Loucy (cell line): Measurements from ENCODE around the gene RAB35.

ENCODE experiments used
- H2AFZ ChIP-seq: fragments of 200-600 bp; sonication (generic); 2 replicates; pipeline ENCODE4 v1.6.0; 2016; ENCODE audit warnings: antibody characterized with exemption, mild to moderate bottlenecking, low read length, moderate library complexity
- H3F3A ChIP-seq: fragments of 200-600 bp; 2 replicates; pipeline ENCODE4 v1.6.0; 2016; ENCODE audit warnings: antibody characterized with exemption, low read depth, mild to moderate bottlenecking
- H3K27me3 ChIP-seq: fragments of 200-600 bp; sonication (generic); 2 replicates; pipeline ENCODE4 v1.6.1; 2014; ENCODE audit warnings: low read length, mild to moderate bottlenecking; ENCODE audit not compliant: insufficient read depth, poor library complexity, severe bottlenecking
- H3K36me3 ChIP-seq: fragments of 200-600 bp; sonication (generic); 2 replicates; pipeline ENCODE4 v1.6.1; 2016; ENCODE audit warnings: low read length; ENCODE audit not compliant: insufficient read depth
- H3K4me1 ChIP-seq: fragments of 200-600 bp; sonication (generic); 2 replicates; pipeline ENCODE4 v1.5.1; 2014; ENCODE audit warnings: low read length, mild to moderate bottlenecking; ENCODE audit not compliant: insufficient read depth, poor library complexity, severe bottlenecking
- H3K4me2 ChIP-seq: fragments of 200-600 bp; sonication (generic); 2 replicates; pipeline ENCODE4 v1.6.0; 2014; ENCODE audit warnings: antibody characterized with exemption, low read length, low read depth, mild to moderate bottlenecking; ENCODE audit not compliant: poor library complexity, severe bottlenecking
- H3K4me3 ChIP-seq: fragments of 200-600 bp; sonication (generic); 2 replicates; pipeline ENCODE4 v1.5.1; 2014; ENCODE audit warnings: low read length, mild to moderate bottlenecking, mixed read lengths; ENCODE audit not compliant: poor library complexity, severe bottlenecking
- H3K79me2 ChIP-seq: fragments of 200-600 bp; sonication (generic); 2 replicates; pipeline ENCODE4 v1.6.1; 2014; ENCODE audit warnings: low read length; ENCODE audit not compliant: insufficient read depth
- H3K9ac ChIP-seq: fragments of 200-600 bp; sonication (generic); 2 replicates; pipeline ENCODE4 v1.6.0; 2014; ENCODE audit warnings: mild to moderate bottlenecking, low read depth, low read length, moderate library complexity; ENCODE audit not compliant: poor library complexity, severe bottlenecking
- H3K9me2 ChIP-seq: fragments of 200-600 bp; sonication (generic); replicated peaks from 2 replicates; pipeline ENCODE4 v1.6.1; 2016; ENCODE audit warnings: low read depth, low read length, mixed read lengths
- H3K9me3 ChIP-seq: fragments of 200-600 bp; sonication (generic); 2 replicates; pipeline ENCODE4 v1.6.1; 2014; ENCODE audit warnings: mild to moderate bottlenecking, antibody characterized with exemption, low read length, low read depth; ENCODE audit not compliant: insufficient read depth
- H4K20me1 ChIP-seq: fragments of 200-600 bp; sonication (generic); 2 replicates; pipeline ENCODE4 v1.6.0; 2014; ENCODE audit warnings: antibody characterized with exemption, low read length, mild to moderate bottlenecking; ENCODE audit not compliant: insufficient read depth, poor library complexity, severe bottlenecking
- EZH2phosphoT487 ChIP-seq: fragments of 200-600 bp; IDR thresholded peaks from 2 replicates; pipeline ENCODE4 v1.6.1; 2018; ENCODE audit warnings: antibody characterized with exemption, mild to moderate bottlenecking, moderate library complexity, borderline replicate concordance
- TF ChIP-seq, protein P1 (sequence below): fragments of 200-600 bp; sonication (generic); conservative IDR thresholded peaks from 2 replicates; pipeline ENCODE4 v1.5.1; 2014; ENCODE audit warnings: mild to moderate bottlenecking, antibody characterized with exemption, low read length

The RAB35 gene

GRCh38 chr12:120064054-120064940, 52.3 kb downstream of the RAB35 start:
- H3K4me2 ChIP-seq: no peak overlapping the region
- no peaks in the 10 kb centered on the region for H3F3A ChIP-seq
- TF ChIP-seq, protein P1, sequence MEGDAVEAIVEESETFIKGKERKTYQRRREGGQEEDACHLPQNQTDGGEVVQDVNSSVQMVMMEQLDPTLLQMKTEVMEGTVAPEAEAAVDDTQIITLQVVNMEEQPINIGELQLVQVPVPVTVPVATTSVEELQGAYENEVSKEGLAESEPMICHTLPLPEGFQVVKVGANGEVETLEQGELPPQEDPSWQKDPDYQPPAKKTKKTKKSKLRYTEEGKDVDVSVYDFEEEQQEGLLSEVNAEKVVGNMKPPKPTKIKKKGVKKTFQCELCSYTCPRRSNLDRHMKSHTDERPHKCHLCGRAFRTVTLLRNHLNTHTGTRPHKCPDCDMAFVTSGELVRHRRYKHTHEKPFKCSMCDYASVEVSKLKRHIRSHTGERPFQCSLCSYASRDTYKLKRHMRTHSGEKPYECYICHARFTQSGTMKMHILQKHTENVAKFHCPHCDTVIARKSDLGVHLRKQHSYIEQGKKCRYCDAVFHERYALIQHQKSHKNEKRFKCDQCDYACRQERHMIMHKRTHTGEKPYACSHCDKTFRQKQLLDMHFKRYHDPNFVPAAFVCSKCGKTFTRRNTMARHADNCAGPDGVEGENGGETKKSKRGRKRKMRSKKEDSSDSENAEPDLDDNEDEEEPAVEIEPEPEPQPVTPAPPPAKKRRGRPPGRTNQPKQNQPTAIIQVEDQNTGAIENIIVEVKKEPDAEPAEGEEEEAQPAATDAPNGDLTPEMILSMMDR: no peak
- no peak for TF ChIP-seq EZH2phosphoT487
- H3K36me3 ChIP-seq: no peaks in the 10 kb centered on the region
- no peak overlapping the region for H2AFZ ChIP-seq
- no peaks in the 10 kb centered on the region for H4K20me1 ChIP-seq
- no peak overlapping the region for H3K9ac ChIP-seq
- no peaks in the 10 kb centered on the region for H3K27me3 ChIP-seq
- no peak overlapping the region for H3K4me3 ChIP-seq
- no peaks in the 10 kb centered on the region for H3K9me2 ChIP-seq
- H3K79me2 ChIP-seq: no peaks in the 10 kb centered on the region
- H3K4me1 ChIP-seq: no peaks in the 10 kb centered on the region
- H3K9me3 ChIP-seq: no peaks in the 10 kb centered on the region

- no peaks in the 10 kb centered on the region for H3K79me2 ChIP-seq
- no peak overlapping the region for H3K4me2 ChIP-seq
- TF ChIP-seq, protein P1: no peak
- no peak for TF ChIP-seq EZH2phosphoT487
Observed at GRCh38 chr12:120062976-120063579, 53.5 kb downstream of the RAB35 start.

GRCh38 chr12:120061575-120062214, 54.9 kb downstream of the RAB35 start:
- H2AFZ ChIP-seq: no peak overlapping the region
- no peak for TF ChIP-seq EZH2phosphoT487
- TF ChIP-seq, protein P1: no peak

More at GRCh38 chr12:120062976-120063579, 53.5 kb downstream of the RAB35 start:
- no peaks in the 10 kb centered on the region for H3K9me3 ChIP-seq
- no peaks in the 10 kb centered on the region for H4K20me1 ChIP-seq
- H2AFZ ChIP-seq: no peak overlapping the region
- H3K27me3 ChIP-seq: no peaks in the 10 kb centered on the region
- H3K4me3 ChIP-seq: no peak overlapping the region
- no peaks in the 10 kb centered on the region for H3K9me2 ChIP-seq
- no peaks in the 10 kb centered on the region for H3K4me1 ChIP-seq
- no peak overlapping the region for H3K9ac ChIP-seq
- no peaks in the 10 kb centered on the region for H3F3A ChIP-seq
- no peaks in the 10 kb centered on the region for H3K36me3 ChIP-seq

More at GRCh38 chr12:120061575-120062214, 54.9 kb downstream of the RAB35 start:
- no peaks in the 10 kb centered on the region for H3K79me2 ChIP-seq
- no peaks in the 10 kb centered on the region for H4K20me1 ChIP-seq
- H3K9ac ChIP-seq: no peak overlapping the region
- H3K36me3 ChIP-seq: no peaks in the 10 kb centered on the region
- H3F3A ChIP-seq: no peaks in the 10 kb centered on the region
- no peak overlapping the region for H3K4me3 ChIP-seq
- no peak overlapping the region for H3K4me2 ChIP-seq
- no peaks in the 10 kb centered on the region for H3K27me3 ChIP-seq
- no peaks in the 10 kb centered on the region for H3K4me1 ChIP-seq
- H3K9me2 ChIP-seq: no peaks in the 10 kb centered on the region
- no peaks in the 10 kb centered on the region for H3K9me3 ChIP-seq
